Left kidney (tissue), 2 donors: ENCODE data around the gene GRXCR2. TPM values are rescaled to one million over a fixed set of nuclear protein-coding genes. Genes with fewer than 3 reads are reported as not detected.

ENCODE experiments used
- DNase-seq: peaks from one replicate; pipeline ENCODE4 v3.0.0-alpha.2; 2013
- polyA plus RNA-seq: library from polyadenylated mRNA; unstranded; fragments of 120-200 nt; gene quantifications from one replicate; pipeline ENCODE4 v1.2.1, GENCODE V29; 2013; ENCODE audit not compliant: insufficient read length

GRXCR2 gene
- polyA plus RNA-seq, 1 donor = not detected

GRCh38 chr5:145835848-145836239 is 37.0 kb downstream of the GRXCR2 start:
- no peak for DNase-seq

- DNase-seq = peak; percentile 91
Measured at GRCh38 chr5:145834917-145835847, 37.6 kb downstream of the GRXCR2 start, which contains the start of gene PRELID2. TSS of gene PRELID2 (minus strand) at chr5:145835342. CDS start at chr5:145835251, 91 bp downstream.

- DNase-seq = no peak
Measured at GRCh38 chr5:145834554-145834916, 38.3 kb downstream of the GRXCR2 start.

GRCh38 chr5:145833631-145834200 is 39.1 kb downstream of the GRXCR2 start:
- DNase-seq = no peak

GRCh38 chr5:145830594-145830993 is 42.2 kb downstream of the GRXCR2 start:
- DNase-seq = no peak

- DNase-seq = no peak
Measured at GRCh38 chr5:145829708-145830361, 43.0 kb downstream of the GRXCR2 start.

- no peak for DNase-seq
Measured at GRCh38 chr5:145826895-145827674, 45.7 kb downstream of the GRXCR2 start.

- DNase-seq = peak; percentile 46
Measured at GRCh38 chr5:145825751-145826180, 47.0 kb downstream of the GRXCR2 start.

GRCh38 chr5:145824040-145824439 is 48.8 kb downstream of the GRXCR2 start:
- no peak for DNase-seq

GRCh38 chr5:145818604-145819003 is 54.2 kb downstream of the GRXCR2 start:
- DNase-seq = no peak

- no peak for DNase-seq
Measured at GRCh38 chr5:145812877-145813276, 59.9 kb downstream of the GRXCR2 start.

- no peak for DNase-seq
Measured at GRCh38 chr5:145811834-145812625, 60.8 kb downstream of the GRXCR2 start.

Other genes with a start within 250 kb of the GRXCR2 start
- 9.8 TPM for gene PRELID2, start 37.7 kb downstream of the GRXCR2 start, polyA plus RNA-seq
- gene SH3RF2, start 63.6 kb upstream of the GRXCR2 start, polyA plus RNA-seq = 5.4 TPM
- 2.4 TPM for gene PLAC8L1, start 232.6 kb upstream of the GRXCR2 start, polyA plus RNA-seq